Lower leg skin (tissue), 4 donors: Measurements from ENCODE around the gene CEACAM4. TPM values are rescaled to one million over a fixed set of nuclear protein-coding genes. Genes with fewer than 3 reads are reported as not detected.
"Not testable (repeated sequence)": the region's sequence is repeated elsewhere in the genome, so short reads cannot be mapped to it uniquely, and the experiment has no call there.

ENCODE experiments used
- DNase-seq, 2 donors: peaks; one replicate each; pipeline ENCODE4 v3.0.0-alpha.2; 2019; ENCODE audit warnings: low spot score in 2 of 2
- H3K4me3 ChIP-seq: fragments of 200-600 bp; sonication (generic); 2 replicates; pipeline ENCODE4 v1.5.1; 2017; ENCODE audit warnings: mild to moderate bottlenecking, low read depth; ENCODE audit not compliant: poor library complexity, severe bottlenecking
- CTCF ChIP-seq, 3 donors: fragments of 450-650 bp; IDR thresholded peaks; one replicate each; pipeline ENCODE4 v1.5.1; 2016; ENCODE audit warnings: antibody characterized with exemption in 3 of 3, mild to moderate bottlenecking in 3 of 3, moderate library complexity in 2 of 3
- POLR2A ChIP-seq, 2 donors: fragments of 450-650 bp; IDR thresholded peaks; one replicate each; pipeline ENCODE4 v1.6.1; 2016 to 2017; ENCODE audit warnings: antibody characterized with exemption in 2 of 2, mild to moderate bottlenecking in 1 of 2, moderate library complexity in 1 of 2
- WGBS, 2 donors: methylation state at CpG; one replicate each; pipeline ENCODE4 v1.1.5; 2018; 5-methylcytosine and 5-hydroxymethylcytosine counted together
- intact Hi-C: fragments of 100-400 bp; cut with DNase I; formaldehyde crosslinking; loops from one replicate; pipeline ENCODE4 v1.15.0; 2023; ENCODE audit warnings: low total_unique reads
- total RNA-seq, 4 donors: library from RNA; depleted of rRNA; stranded (reverse); fragments of >200 nt; gene quantifications; one replicate each; pipeline ENCODE4 v1.1.0, GENCODE V29; 2016

CEACAM4 gene
- total RNA-seq: under 1 TPM in 2 of 4 donors, not detected in 2; 0.84 to 0.88 TPM

- WGBS, 2 donors: 32 to 44% methylated on average over 7 of the region's 7 CpGs
- no peak within 1 kb of the TSS for H3K4me3 ChIP-seq
- TF ChIP-seq POLR2A (IDR thresholded peaks at IDR 0.05) (no peak), CTCF (IDR thresholded peaks at IDR 0.05) (no peak)
- peak in 1 of 2 donors; percentile 15 for DNase-seq
- intact Hi-C loops: no loop called here
These were observed at the start of gene CEACAM4 for GRCh38 chr19:41626877-41627276. Gene CEACAM4, minus strand, starts transcription at chr19:41627074. Its CDS starts 111 bp downstream, at chr19:41626963.

- 65 to 66% methylated on average over 5 of the region's 5 CpGs for WGBS, 2 donors
- DNase-seq: no peak
- TF ChIP-seq CTCF (IDR thresholded peaks at IDR 0.05) (no peak), POLR2A (IDR thresholded peaks at IDR 0.05) (no peak)
- intact Hi-C loops: no loop called here
- no peak overlapping the region for H3K4me3 ChIP-seq
These were observed 44.6 kb upstream of the CEACAM4 start for GRCh38 chr19:41671486-41671885.

- TF ChIP-seq POLR2A (IDR thresholded peaks at IDR 0.05) (no peak), CTCF (IDR thresholded peaks at IDR 0.05) (no peak)
- no peak for DNase-seq
- H3K4me3 ChIP-seq: no peak overlapping the region
- intact Hi-C loops: no loop called here
These were observed 43.9 kb upstream of the CEACAM4 start for GRCh38 chr19:41670755-41671154.

- no peak for TF ChIP-seq CTCF (IDR thresholded peaks at IDR 0.05)
- no peak for TF ChIP-seq POLR2A (IDR thresholded peaks at IDR 0.05)
- intact Hi-C loops: no loop called here
- DNase-seq: no peak
- no peak overlapping the region for H3K4me3 ChIP-seq
- WGBS, 2 donors: 68 to 84% methylated on average over 1 of the region's 1 CpG
These were observed 41.4 kb upstream of the CEACAM4 start for GRCh38 chr19:41668315-41668714.

- intact Hi-C loops: no loop called here
- no peak overlapping the region for H3K4me3 ChIP-seq
- TF ChIP-seq CTCF (IDR thresholded peaks at IDR 0.05) (no peak), POLR2A (IDR thresholded peaks at IDR 0.05) (no peak)
- WGBS, 2 donors: 63 to 73% methylated on average over 2 of the region's 2 CpGs
- DNase-seq: no peak
These were observed 39.2 kb upstream of the CEACAM4 start for GRCh38 chr19:41666075-41666474.

- no peak for DNase-seq
- no peak for TF ChIP-seq POLR2A (IDR thresholded peaks at IDR 0.05)
- TF ChIP-seq CTCF (IDR thresholded peaks at IDR 0.05): no peak
- intact Hi-C loops: no loop called here
- WGBS, 2 donors: 24 to 53% methylated on average over 2 of the region's 2 CpGs
- H3K4me3 ChIP-seq: no peak overlapping the region
These were observed 30.3 kb upstream of the CEACAM4 start for GRCh38 chr19:41657157-41657556.

GRCh38 chr19:41656756-41657155, 29.9 kb upstream of the CEACAM4 start:
- H3K4me3 ChIP-seq, DNase-seq, intact Hi-C loops: not testable (repeated sequence)
- WGBS, 2 donors: 67 to 73% methylated on average over 2 of the region's 2 CpGs
